Neural cell (in vitro differentiated cells): ENCODE results near the gene TSSK3. TPM values are rescaled to one million over a fixed set of nuclear protein-coding genes. Genes with fewer than 3 reads are reported as not detected.
A peak's percentile ranks its signal among the peaks of the same experiment; 100 is the strongest.

Experiments used
- H2AFZ ChIP-seq: fragments of 200-600, 300-800 bp; sonication (generic), shearing (Covaris generic); 2 replicates; pipeline ENCODE4 v1.6.0; 2014; ENCODE audit warnings: low read depth, mild to moderate bottlenecking, antibody characterized with exemption, low read length, moderate library complexity
- H3F3A ChIP-seq: fragments of 200-600 bp; shearing (Covaris generic); 2 replicates; pipeline ENCODE4 v1.6.1; 2016; ENCODE audit warnings: mild to moderate bottlenecking, moderate library complexity, mixed read lengths, antibody characterized with exemption, low read length; ENCODE audit not compliant: insufficient read depth, poor library complexity, severe bottlenecking
- H3K27ac ChIP-seq: fragments of 200-600, 300-800 bp; sonication (generic), shearing (Covaris generic); 2 replicates; pipeline ENCODE4 v1.5.1; 2014; ENCODE audit warnings: mild to moderate bottlenecking, low read length, moderate library complexity
- H3K27me3 ChIP-seq: fragments of 300-800, 200-600 bp; sonication (generic), shearing (Covaris generic); 2 replicates; pipeline ENCODE4 v1.6.0; 2014; ENCODE audit warnings: mild to moderate bottlenecking, low read depth, low read length, moderate library complexity; ENCODE audit not compliant: insufficient read depth
- H3K36me3 ChIP-seq: fragments of 300-800, 200-600 bp; sonication (generic), shearing (Covaris generic); 2 replicates; pipeline ENCODE4 v1.5.1; 2014; ENCODE audit warnings: mild to moderate bottlenecking, antibody characterized with exemption, low read length, moderate library complexity; ENCODE audit not compliant: insufficient read depth
- H3K4me2 ChIP-seq: fragments of 300-800, 200-600 bp; sonication (generic), shearing (Covaris generic); 2 replicates; pipeline ENCODE4 v1.6.0; 2014; ENCODE audit warnings: mild to moderate bottlenecking, low read length
- H3K4me3 ChIP-seq: fragments of 300-800, 200-600 bp; sonication (generic), shearing (Covaris generic); 2 replicates; pipeline ENCODE4 v1.5.1; 2014; ENCODE audit warnings: mild to moderate bottlenecking, low read length, moderate library complexity
- H3K79me2 ChIP-seq: fragments of 200-600 bp; shearing (Covaris generic); replicated peaks from 2 replicates; pipeline ENCODE4 v1.6.0; 2014; ENCODE audit warnings: mild to moderate bottlenecking, low read length, moderate library complexity; ENCODE audit not compliant: insufficient read depth
- H3K9ac ChIP-seq: fragments of 300-800, 200-600 bp; sonication (generic), shearing (Covaris generic); 2 replicates; pipeline ENCODE4 v1.6.1; 2016; ENCODE audit warnings: mild to moderate bottlenecking, low read length, mixed read lengths
- H3K9me2 ChIP-seq: fragments of 200-600 bp; shearing (Covaris generic); 2 replicates; pipeline ENCODE4 v1.6.1; 2016; ENCODE audit warnings: mild to moderate bottlenecking, low read length, mixed read lengths; ENCODE audit not compliant: insufficient read depth
- H3K9me3 ChIP-seq: fragments of 200-600, 300-800 bp; sonication (generic), shearing (Covaris generic); 2 replicates; pipeline ENCODE4 v1.6.1; 2016; ENCODE audit warnings: mild to moderate bottlenecking, mixed run types, low read length, moderate library complexity, mixed read lengths
- H4K20me1 ChIP-seq: fragments of 200-600 bp; shearing (Covaris generic); 2 replicates; pipeline ENCODE4 v1.6.1; 2016; ENCODE audit warnings: mild to moderate bottlenecking, mixed run types; ENCODE audit not compliant: insufficient read depth
- EP300 ChIP-seq: fragments of 450-650 bp; conservative IDR thresholded peaks from 2 replicates; pipeline ENCODE4 v1.6.1; 2014; ENCODE audit warnings: antibody characterized with exemption, mild to moderate bottlenecking, moderate library complexity; ENCODE audit not compliant: poor library complexity, severe bottlenecking
- EZH2 ChIP-seq: fragments of 200-600, 300-800 bp; shearing (Covaris generic), sonication (generic); IDR thresholded peaks from 2 replicates; pipeline ENCODE4 v1.6.1; 2014; ENCODE audit warnings: antibody characterized with exemption, low read length, borderline replicate concordance, mild to moderate bottlenecking; ENCODE audit not compliant: insufficient read depth, poor library complexity, severe bottlenecking
- MXI1 ChIP-seq: fragments of 450-650 bp; conservative IDR thresholded peaks from 2 replicates; pipeline ENCODE4 v1.6.1; 2014; ENCODE audit warnings: antibody characterized with exemption, mild to moderate bottlenecking; ENCODE audit not compliant: poor library complexity, severe bottlenecking
- POLR2AphosphoS5 ChIP-seq: IDR thresholded peaks from 2 replicates; pipeline ENCODE4 v1.6.1; 2012
- RAD21 ChIP-seq: fragments of 450-650 bp; conservative IDR thresholded peaks from 2 replicates; pipeline ENCODE4 v1.6.1; 2014; ENCODE audit warnings: antibody characterized with exemption, mild to moderate bottlenecking, moderate library complexity
- SMC3 ChIP-seq: fragments of 450-650 bp; conservative IDR thresholded peaks from 2 replicates; pipeline ENCODE4 v1.6.1; 2014; ENCODE audit warnings: antibody characterized with exemption, mild to moderate bottlenecking, moderate library complexity; ENCODE audit not compliant: poor library complexity
- TAF1 ChIP-seq: IDR thresholded peaks from 2 replicates; pipeline ENCODE4 v1.6.1; 2012; ENCODE audit warnings: low read depth
- polyA plus RNA-seq: library from polyadenylated mRNA; depleted of rRNA; stranded (reverse); fragments of >200 nt; gene quantifications from 2 replicates; pipeline ENCODE4 v1.2.3, GENCODE V29; 2014
- TF ChIP-seq, protein P1 (sequence below): IDR thresholded peaks from 2 replicates; pipeline ENCODE4 v1.6.1; 2012; ENCODE audit warnings: borderline replicate concordance
- TF ChIP-seq, protein P2 (sequence below): fragments of 450-650 bp; IDR thresholded peaks from 2 replicates; pipeline ENCODE4 v1.5.1; 2014; ENCODE audit warnings: antibody characterized with exemption, mild to moderate bottlenecking, moderate library complexity; ENCODE audit not compliant: poor library complexity, severe bottlenecking

Gene TSSK3
- polyA plus RNA-seq, 1 donor from 2014 or later, result not detected

DNA sequence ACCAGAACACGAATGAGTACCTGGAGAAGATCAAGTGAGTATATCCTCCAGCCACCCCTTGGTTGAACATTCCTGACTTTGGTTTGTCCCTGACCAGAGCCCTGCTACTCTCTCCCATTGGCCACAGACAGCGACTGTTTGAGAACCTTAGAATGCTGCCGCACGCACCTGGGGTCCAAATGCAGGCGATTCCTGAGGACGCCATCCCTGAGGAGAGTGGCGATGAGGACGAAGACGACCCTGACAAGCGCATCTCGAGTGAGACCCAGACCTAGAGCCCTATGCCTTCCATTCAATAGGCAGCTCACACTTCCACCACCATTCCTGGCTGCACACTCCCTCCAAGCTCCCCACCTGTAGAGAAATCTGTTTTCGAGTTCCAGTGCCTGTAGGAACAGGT lies 30.8 kb upstream of the TSSK3 start:
- Histone ChIP-seq H3K9me3 (no peaks in the 10 kb centered on the region), H3K79me2 (peaks cover 34% of the 10 kb centered on the region), H3K9ac (no peak overlapping the region), H3K9me2 (no peaks in the 10 kb centered on the region), H4K20me1 (peaks cover 22% of the 10 kb centered on the region), H3K4me2 (no peak overlapping the region), H3K27me3 (no peaks in the 10 kb centered on the region), H3K27ac (no peak overlapping the region), H3K36me3 (peaks cover 6% of the 10 kb centered on the region), H2AFZ (no peak overlapping the region), H3K4me3 (no peak overlapping the region), H3F3A (no peaks in the 10 kb centered on the region)
- TF ChIP-seq, protein P1, sequence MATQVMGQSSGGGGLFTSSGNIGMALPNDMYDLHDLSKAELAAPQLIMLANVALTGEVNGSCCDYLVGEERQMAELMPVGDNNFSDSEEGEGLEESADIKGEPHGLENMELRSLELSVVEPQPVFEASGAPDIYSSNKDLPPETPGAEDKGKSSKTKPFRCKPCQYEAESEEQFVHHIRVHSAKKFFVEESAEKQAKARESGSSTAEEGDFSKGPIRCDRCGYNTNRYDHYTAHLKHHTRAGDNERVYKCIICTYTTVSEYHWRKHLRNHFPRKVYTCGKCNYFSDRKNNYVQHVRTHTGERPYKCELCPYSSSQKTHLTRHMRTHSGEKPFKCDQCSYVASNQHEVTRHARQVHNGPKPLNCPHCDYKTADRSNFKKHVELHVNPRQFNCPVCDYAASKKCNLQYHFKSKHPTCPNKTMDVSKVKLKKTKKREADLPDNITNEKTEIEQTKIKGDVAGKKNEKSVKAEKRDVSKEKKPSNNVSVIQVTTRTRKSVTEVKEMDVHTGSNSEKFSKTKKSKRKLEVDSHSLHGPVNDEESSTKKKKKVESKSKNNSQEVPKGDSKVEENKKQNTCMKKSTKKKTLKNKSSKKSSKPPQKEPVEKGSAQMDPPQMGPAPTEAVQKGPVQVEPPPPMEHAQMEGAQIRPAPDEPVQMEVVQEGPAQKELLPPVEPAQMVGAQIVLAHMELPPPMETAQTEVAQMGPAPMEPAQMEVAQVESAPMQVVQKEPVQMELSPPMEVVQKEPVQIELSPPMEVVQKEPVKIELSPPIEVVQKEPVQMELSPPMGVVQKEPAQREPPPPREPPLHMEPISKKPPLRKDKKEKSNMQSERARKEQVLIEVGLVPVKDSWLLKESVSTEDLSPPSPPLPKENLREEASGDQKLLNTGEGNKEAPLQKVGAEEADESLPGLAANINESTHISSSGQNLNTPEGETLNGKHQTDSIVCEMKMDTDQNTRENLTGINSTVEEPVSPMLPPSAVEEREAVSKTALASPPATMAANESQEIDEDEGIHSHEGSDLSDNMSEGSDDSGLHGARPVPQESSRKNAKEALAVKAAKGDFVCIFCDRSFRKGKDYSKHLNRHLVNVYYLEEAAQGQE, result no peak
- TF ChIP-seq SMC3, result no peak

DNA sequence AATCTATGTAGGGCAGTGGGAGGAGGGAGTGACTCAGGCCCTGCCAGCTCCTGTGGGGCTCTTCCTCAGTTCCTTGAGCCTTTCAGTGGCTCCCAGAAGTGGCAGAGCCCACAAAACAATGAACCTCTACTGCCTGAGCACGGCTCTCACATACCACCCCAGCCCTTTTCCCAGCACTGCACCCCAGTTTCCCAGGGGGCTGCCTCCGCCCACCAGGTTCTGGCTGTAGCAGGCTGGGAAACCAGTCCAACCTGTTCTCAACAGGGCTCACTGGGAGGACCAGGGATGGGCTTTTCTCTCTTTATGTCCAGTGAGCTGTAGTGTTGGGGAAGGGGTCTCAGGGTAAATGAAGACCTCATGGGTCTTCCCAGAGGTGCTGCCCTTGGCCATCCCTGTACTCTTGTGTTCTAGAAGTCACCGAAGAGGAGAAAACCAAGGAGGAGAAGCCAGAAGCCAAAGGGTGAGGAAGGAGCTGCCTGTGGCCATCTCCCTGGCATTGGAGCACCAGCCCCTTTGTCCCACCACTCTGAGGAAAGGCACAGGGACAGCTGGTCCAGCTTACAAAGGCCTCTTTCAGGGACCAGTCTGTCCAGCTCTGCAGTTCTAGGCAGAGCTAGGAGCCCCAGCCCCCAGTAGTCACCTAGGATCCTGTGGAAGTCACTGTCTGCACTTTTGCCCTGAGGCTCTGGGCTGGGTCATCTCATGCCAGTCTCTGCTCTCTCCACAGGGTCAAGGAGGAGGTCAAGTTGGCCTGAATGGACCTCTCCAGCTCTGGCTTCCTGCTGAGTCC lies 29.9 kb upstream of the TSSK3 start:
- Histone ChIP-seq H3K79me2 (peaks cover 34% of the 10 kb centered on the region), H4K20me1 (peaks cover 22% of the 10 kb centered on the region), H3K4me3 (peak overlapping the region; percentile 46), H3K9me3 (no peaks in the 10 kb centered on the region), H3K9me2 (no peaks in the 10 kb centered on the region), H3K27me3 (no peaks in the 10 kb centered on the region), H3K36me3 (peaks cover 6% of the 10 kb centered on the region), H3F3A (no peaks in the 10 kb centered on the region), H2AFZ (no peak overlapping the region), H3K4me2 (no peak overlapping the region), H3K27ac (no peak overlapping the region), H3K9ac (no peak overlapping the region)
- no peak for TF ChIP-seq TAF1
- no peak for TF ChIP-seq RAD21
- TF ChIP-seq POLR2AphosphoS5, result peak; percentile 26

DNA sequence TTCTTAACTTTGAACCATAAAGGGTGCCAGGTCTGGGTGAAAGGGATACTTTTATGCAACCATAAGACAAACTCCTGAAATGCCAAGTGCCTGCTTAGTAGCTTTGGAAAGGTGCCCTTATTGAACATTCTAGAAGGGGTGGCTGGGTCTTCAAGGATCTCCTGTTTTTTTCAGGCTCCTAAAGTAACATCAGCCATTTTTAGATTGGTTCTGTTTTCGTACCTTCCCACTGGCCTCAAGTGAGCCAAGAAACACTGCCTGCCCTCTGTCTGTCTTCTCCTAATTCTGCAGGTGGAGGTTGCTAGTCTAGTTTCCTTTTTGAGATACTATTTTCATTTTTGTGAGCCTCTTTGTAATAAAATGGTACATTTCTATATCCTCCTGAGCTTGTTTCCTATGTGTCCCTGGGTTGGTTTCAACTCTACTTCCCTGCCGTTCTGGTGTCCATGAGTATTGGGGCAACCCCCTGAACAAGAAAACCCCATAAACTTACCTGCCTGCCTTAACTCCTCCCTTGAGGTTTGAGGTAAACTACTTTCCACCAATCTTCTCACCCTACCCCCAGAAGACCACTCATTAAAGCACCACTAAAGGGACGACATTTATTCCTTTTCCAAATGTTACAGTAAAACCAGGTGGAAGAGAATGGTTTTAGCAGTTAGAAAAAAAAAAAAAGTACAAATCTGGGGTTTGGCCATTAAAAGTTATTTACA lies 28.9 kb upstream of the TSSK3 start:
- Histone ChIP-seq H4K20me1 (peaks cover 22% of the 10 kb centered on the region), H3K27ac (no peak overlapping the region)

More for the DNA sequence above, 28.9 kb upstream of the TSSK3 start:
- Histone ChIP-seq H3K9me3 (no peaks in the 10 kb centered on the region), H3K4me2 (peak overlapping the region; percentile 99), H3K9me2 (no peaks in the 10 kb centered on the region), H3K79me2 (peaks cover 34% of the 10 kb centered on the region), H2AFZ (no peak overlapping the region), H3K36me3 (peaks cover 6% of the 10 kb centered on the region), H3F3A (no peaks in the 10 kb centered on the region), H3K27me3 (no peaks in the 10 kb centered on the region), H3K4me3 (peak overlapping the region; percentile 100), H3K9ac (peak overlapping the region; percentile 99)
- TF ChIP-seq MXI1 (no peak), POLR2AphosphoS5 (no peak), EZH2 (no peak), EP300 (no peak), TAF1 (no peak), SMC3 (no peak), RAD21 (no peak)
- TF ChIP-seq, protein P2, sequence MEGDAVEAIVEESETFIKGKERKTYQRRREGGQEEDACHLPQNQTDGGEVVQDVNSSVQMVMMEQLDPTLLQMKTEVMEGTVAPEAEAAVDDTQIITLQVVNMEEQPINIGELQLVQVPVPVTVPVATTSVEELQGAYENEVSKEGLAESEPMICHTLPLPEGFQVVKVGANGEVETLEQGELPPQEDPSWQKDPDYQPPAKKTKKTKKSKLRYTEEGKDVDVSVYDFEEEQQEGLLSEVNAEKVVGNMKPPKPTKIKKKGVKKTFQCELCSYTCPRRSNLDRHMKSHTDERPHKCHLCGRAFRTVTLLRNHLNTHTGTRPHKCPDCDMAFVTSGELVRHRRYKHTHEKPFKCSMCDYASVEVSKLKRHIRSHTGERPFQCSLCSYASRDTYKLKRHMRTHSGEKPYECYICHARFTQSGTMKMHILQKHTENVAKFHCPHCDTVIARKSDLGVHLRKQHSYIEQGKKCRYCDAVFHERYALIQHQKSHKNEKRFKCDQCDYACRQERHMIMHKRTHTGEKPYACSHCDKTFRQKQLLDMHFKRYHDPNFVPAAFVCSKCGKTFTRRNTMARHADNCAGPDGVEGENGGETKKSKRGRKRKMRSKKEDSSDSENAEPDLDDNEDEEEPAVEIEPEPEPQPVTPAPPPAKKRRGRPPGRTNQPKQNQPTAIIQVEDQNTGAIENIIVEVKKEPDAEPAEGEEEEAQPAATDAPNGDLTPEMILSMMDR, result no peak
- TF ChIP-seq, protein P1, result no peak
